Astrocyte (in vitro differentiated cells and primary cell): ENCODE results near the gene SERPINA1. TPM values are rescaled to one million over a fixed set of nuclear protein-coding genes. Genes with fewer than 3 reads are reported as not detected.

Experiments used
- DNase-seq: peaks from one replicate; pipeline ENCODE4 v3.0.0-alpha.2; 2010; ENCODE audit warnings: low read depth
- FAIRE-seq: peaks from 2 replicates; lab custom pipeline; 2011; peaks lifted over from hg19 to GRCh38; lab: Jason Lieb, UNC
- H2AFZ ChIP-seq: 2 replicates; pipeline ENCODE4 v1.6.0; 2012; ENCODE audit warnings: low read depth, low read length, inconsistent platforms
- H3K27ac ChIP-seq: 2 replicates; pipeline ENCODE4 v1.5.1; 2011; ENCODE audit warnings: low read depth, low read length, inconsistent platforms
- H3K27me3 ChIP-seq: 2 replicates; pipeline ENCODE4 v1.6.0; 2011; ENCODE audit warnings: low read length, inconsistent platforms; ENCODE audit not compliant: insufficient read depth
- H3K36me3 ChIP-seq: 2 replicates; pipeline ENCODE4 v1.5.1; 2011; ENCODE audit warnings: low read length, inconsistent platforms; ENCODE audit not compliant: insufficient read depth
- H3K4me1 ChIP-seq: 2 replicates; pipeline ENCODE4 v1.5.1; 2011; ENCODE audit warnings: low read length, inconsistent platforms; ENCODE audit not compliant: insufficient read depth
- H3K4me2 ChIP-seq: 2 replicates; pipeline ENCODE4 v1.6.0; 2012; ENCODE audit warnings: low read length, inconsistent platforms
- H3K4me3 ChIP-seq: 2 replicates; pipeline ENCODE4 v1.5.1; 2011; ENCODE audit warnings: low read depth, mild to moderate bottlenecking, low read length, inconsistent platforms; ENCODE audit not compliant: insufficient read depth
- H3K79me2 ChIP-seq: 2 replicates; pipeline ENCODE4 v1.6.0; 2012; ENCODE audit warnings: mild to moderate bottlenecking, low read length, inconsistent platforms; ENCODE audit not compliant: insufficient read depth
- H3K9ac ChIP-seq: 2 replicates; pipeline ENCODE4 v1.6.0; 2012; ENCODE audit warnings: mild to moderate bottlenecking, low read length, inconsistent platforms
- H3K9me3 ChIP-seq: 2 replicates; pipeline ENCODE4 v1.5.1; 2012; ENCODE audit warnings: low read depth, mild to moderate bottlenecking, low read length, inconsistent platforms; ENCODE audit not compliant: insufficient read depth
- H4K20me1 ChIP-seq: 2 replicates; pipeline ENCODE4 v1.6.0; 2012; ENCODE audit warnings: low read length, inconsistent platforms; ENCODE audit not compliant: insufficient read depth
- H3K27ac Mint-ChIP-seq: one replicate; pipeline ENCODE4 v1.8.0; 2021; ENCODE audit warnings: mild to moderate bottlenecking, mixed read lengths; ENCODE audit not compliant: unreplicated experiment
- H3K27me3 Mint-ChIP-seq: one replicate; pipeline ENCODE4 v1.8.0; 2021; ENCODE audit warnings: low read depth, mixed read lengths; ENCODE audit not compliant: unreplicated experiment
- H3K36me3 Mint-ChIP-seq: one replicate; pipeline ENCODE4 v1.8.0; 2021; ENCODE audit warnings: low read depth, mixed read lengths; ENCODE audit not compliant: unreplicated experiment
- H3K4me1 Mint-ChIP-seq: one replicate; pipeline ENCODE4 v1.8.0; 2021; ENCODE audit warnings: low read depth, mixed read lengths; ENCODE audit not compliant: unreplicated experiment
- H3K4me3 Mint-ChIP-seq: one replicate; pipeline ENCODE4 v1.8.0; 2021; ENCODE audit warnings: mild to moderate bottlenecking, moderate library complexity, mixed read lengths; ENCODE audit not compliant: unreplicated experiment
- H3K9me3 Mint-ChIP-seq: one replicate; pipeline ENCODE4 v1.8.0; 2021; ENCODE audit warnings: mild to moderate bottlenecking, mixed read lengths; ENCODE audit not compliant: unreplicated experiment
- EZH2 ChIP-seq: IDR thresholded peaks from 2 replicates; pipeline ENCODE4 v1.6.1; 2012; ENCODE audit warnings: mild to moderate bottlenecking, low read length, inconsistent platforms; ENCODE audit not compliant: insufficient read depth
- total RNA-seq: library from RNA; stranded (reverse); gene quantifications from 2 replicates; pipeline ENCODE4 v1.2.1, GENCODE V29; 2021
- TF ChIP-seq, protein P1 (sequence below): IDR thresholded peaks from 2 replicates; pipeline ENCODE4 v1.5.1; 2011; ENCODE audit warnings: low read depth, mild to moderate bottlenecking, inconsistent platforms, low read length, moderate library complexity; ENCODE audit not compliant: insufficient read depth

The SERPINA1 gene
- total RNA-seq, 1 donor from 2014 or later = 0.98 TPM

DNA sequence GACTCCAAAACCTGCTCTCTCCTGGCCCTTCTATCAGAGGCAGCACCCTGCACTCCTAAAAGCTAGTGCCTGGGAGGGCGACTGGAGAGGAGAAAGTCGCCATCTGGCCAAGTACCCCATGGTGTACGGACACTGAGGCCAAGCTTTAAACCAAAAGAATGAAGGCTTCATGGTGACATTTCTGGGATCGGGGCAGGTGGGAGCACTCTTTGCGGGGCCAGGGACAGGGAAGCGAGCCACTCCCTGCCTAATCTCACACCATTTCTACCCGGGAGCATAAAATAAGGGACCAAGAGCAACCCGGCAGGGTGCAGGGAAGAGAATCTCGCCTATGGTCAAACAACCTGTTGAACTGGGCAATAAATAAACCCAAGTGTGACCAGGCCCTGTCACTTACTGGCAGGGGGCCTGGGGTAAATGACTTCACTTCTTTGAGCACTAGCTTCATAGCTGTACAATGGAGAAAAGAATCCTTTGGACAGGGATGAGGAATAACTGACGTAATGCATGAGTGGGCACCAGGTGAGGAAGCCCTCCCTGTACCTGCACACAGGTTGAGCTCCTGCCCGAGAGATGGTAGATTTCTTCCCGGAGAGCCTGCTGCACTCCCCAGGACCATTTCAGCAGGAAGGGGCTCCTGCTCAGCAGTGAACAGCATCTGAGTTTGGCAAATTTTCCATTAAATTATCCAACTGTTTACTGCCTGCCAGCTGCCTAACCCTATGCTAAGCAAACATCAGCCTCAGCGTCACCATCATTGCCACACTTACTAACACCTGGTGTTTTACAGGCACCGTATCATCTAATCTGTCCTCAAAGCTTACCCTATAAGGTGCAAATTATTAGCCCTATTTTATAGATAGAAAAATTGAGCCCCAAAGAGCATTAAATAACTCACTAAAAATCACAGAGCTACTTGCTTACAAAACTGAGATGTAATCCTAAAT is 2.0 kb downstream of the SERPINA1 start:
- Histone ChIP-seq H3K27ac (no peak overlapping the region), H4K20me1 (no peaks in the 10 kb centered on the region), H3K79me2 (no peaks in the 10 kb centered on the region), H3K4me1 (peaks cover 19% of the 10 kb centered on the region), H3K27me3 (no peaks in the 10 kb centered on the region), H3K36me3 (no peaks in the 10 kb centered on the region), H3K9ac (no peak overlapping the region), H3K4me3 (no peak overlapping the region), H3K9me3 (no peaks in the 10 kb centered on the region), H3K4me2 (no peak overlapping the region), H2AFZ (no peak overlapping the region)
- H3K4me3 Mint-ChIP-seq = no peak overlapping the region
- DNase-seq (no peak), FAIRE-seq (no peak)
- H3K27me3 Mint-ChIP-seq = peaks cover 17% of the 10 kb centered on the region
- TF ChIP-seq EZH2 = no peak
- TF ChIP-seq, protein P1, sequence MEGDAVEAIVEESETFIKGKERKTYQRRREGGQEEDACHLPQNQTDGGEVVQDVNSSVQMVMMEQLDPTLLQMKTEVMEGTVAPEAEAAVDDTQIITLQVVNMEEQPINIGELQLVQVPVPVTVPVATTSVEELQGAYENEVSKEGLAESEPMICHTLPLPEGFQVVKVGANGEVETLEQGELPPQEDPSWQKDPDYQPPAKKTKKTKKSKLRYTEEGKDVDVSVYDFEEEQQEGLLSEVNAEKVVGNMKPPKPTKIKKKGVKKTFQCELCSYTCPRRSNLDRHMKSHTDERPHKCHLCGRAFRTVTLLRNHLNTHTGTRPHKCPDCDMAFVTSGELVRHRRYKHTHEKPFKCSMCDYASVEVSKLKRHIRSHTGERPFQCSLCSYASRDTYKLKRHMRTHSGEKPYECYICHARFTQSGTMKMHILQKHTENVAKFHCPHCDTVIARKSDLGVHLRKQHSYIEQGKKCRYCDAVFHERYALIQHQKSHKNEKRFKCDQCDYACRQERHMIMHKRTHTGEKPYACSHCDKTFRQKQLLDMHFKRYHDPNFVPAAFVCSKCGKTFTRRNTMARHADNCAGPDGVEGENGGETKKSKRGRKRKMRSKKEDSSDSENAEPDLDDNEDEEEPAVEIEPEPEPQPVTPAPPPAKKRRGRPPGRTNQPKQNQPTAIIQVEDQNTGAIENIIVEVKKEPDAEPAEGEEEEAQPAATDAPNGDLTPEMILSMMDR = no peak
- no peak overlapping the region for H3K27ac Mint-ChIP-seq
- H3K4me1 Mint-ChIP-seq = peaks cover 6% of the 10 kb centered on the region
- H3K36me3 Mint-ChIP-seq = no peaks in the 10 kb centered on the region
- no peaks in the 10 kb centered on the region for H3K9me3 Mint-ChIP-seq

DNA sequence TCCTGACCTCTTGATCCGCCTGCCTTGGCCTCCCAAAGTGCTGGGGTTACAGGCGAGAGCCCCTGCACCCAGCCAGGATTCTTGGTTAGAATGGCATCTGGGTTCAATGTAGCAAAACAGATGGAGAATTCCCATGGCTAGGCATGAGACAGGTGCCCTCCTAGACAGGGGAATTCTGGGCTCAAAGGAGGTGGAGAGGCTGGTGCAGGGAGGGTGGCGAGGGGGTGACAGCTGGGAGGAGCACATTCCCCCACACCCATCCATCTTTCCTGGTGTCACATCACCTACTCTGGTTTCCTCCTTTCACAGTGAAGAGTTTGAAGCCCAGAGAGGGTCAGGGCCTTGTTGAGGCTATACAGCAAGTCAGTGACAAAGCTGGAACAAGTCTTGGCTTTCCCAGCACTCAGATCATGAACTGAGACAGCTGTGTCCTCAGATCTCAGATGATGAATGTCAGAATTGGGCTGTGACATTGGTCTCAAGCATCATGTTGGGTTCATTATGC is 2.8 kb downstream of the SERPINA1 start:
- Mint-ChIP-seq H3K27ac (no peak overlapping the region), H3K36me3 (no peaks in the 10 kb centered on the region), H3K4me3 (no peak overlapping the region), H3K4me1 (peaks cover 2% of the 10 kb centered on the region), H3K27me3 (peaks cover 21% of the 10 kb centered on the region), H3K9me3 (no peaks in the 10 kb centered on the region)
- Histone ChIP-seq H3K27ac (no peak overlapping the region), H3K27me3 (no peaks in the 10 kb centered on the region), H3K4me3 (no peak overlapping the region), H2AFZ (no peak overlapping the region), H3K4me2 (no peak overlapping the region), H3K9ac (no peak overlapping the region), H3K36me3 (no peaks in the 10 kb centered on the region), H3K4me1 (peaks cover 16% of the 10 kb centered on the region), H4K20me1 (no peaks in the 10 kb centered on the region), H3K9me3 (no peaks in the 10 kb centered on the region), H3K79me2 (no peaks in the 10 kb centered on the region)
- FAIRE-seq (no peak), DNase-seq (no peak)
- TF ChIP-seq, protein P1 = no peak

DNA sequence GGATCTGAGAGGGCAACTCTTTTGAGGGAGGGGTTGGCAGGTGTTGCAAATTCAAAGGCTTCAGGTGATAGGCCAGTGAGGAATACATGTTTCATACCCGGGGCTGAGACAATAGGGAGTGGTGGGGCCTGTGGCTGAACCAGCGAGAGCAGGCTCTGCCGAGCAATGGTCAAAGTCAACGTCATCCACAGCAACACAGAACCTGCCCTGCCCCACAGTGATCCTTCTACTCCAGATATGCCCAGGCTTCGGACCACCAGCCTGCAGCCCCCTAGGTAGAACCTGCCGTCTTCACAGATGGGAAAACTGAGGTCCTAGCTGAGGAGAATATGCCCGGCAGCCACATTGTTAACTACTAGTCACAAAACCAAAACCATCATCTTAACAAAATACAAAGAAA is 4.1 kb downstream of the SERPINA1 start:
- peaks cover 31% of the 10 kb centered on the region for H3K27me3 Mint-ChIP-seq
- peaks cover 2% of the 10 kb centered on the region for H3K4me1 Mint-ChIP-seq
- Histone ChIP-seq H4K20me1 (no peaks in the 10 kb centered on the region), H3K4me1 (peaks cover 18% of the 10 kb centered on the region), H3K36me3 (no peaks in the 10 kb centered on the region), H3K27me3 (no peaks in the 10 kb centered on the region), H3K4me3 (no peak overlapping the region), H3K9me3 (no peaks in the 10 kb centered on the region), H2AFZ (no peak overlapping the region), H3K9ac (no peak overlapping the region), H3K79me2 (no peaks in the 10 kb centered on the region), H3K27ac (no peak overlapping the region), H3K4me2 (no peak overlapping the region)
- no peaks in the 10 kb centered on the region for H3K9me3 Mint-ChIP-seq
- TF ChIP-seq EZH2 = no peak
- TF ChIP-seq, protein P1 = no peak
- DNase-seq (no peak), FAIRE-seq (no peak)
- H3K4me3 Mint-ChIP-seq = no peak overlapping the region
- H3K36me3 Mint-ChIP-seq = peaks cover 1% of the 10 kb centered on the region
- H3K27ac Mint-ChIP-seq = no peak overlapping the region
